RKO (cell line): ENCODE measurements around the gene TAMALIN.
A peak's percentile ranks its signal among the peaks of the same experiment; 100 is the strongest.

Experiments used
- DNase-seq: peaks from one replicate; pipeline ENCODE4 v3.0.0-alpha.2; 2016; ENCODE audit warnings: low spot score

The TAMALIN gene

DNA sequence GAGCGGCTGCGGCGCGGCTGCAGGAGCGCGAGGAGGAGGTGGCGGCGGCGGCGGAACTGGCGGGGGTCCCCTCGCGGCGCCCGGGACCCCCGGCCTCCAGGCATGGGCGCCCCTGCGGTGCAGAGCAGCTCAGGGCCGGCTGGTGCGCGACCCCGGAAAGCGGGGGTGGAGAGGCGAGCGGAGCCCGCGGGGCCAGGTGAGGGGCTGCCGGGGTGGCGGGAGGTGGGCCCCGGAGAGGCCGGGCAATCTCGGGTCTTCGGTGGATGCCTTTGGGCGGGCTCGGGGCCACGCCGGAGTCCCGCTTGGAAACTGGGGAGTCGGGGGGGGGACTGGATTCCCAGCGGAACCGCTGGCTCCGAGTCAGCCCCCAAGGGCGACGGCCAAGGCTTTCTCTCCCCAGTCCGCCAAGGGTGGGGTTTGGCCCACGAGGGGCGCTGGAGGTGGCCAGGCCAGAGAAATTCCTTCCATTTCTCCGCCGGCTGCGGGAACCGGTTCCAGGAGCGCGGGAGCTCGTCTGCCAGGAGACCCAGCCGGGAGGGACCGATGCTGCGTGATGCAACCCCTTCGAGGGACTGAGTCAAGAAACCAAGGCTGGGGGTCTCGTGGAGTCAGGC, 30.6 kb downstream of the TAMALIN start:
- DNase-seq, result no peak

DNA sequence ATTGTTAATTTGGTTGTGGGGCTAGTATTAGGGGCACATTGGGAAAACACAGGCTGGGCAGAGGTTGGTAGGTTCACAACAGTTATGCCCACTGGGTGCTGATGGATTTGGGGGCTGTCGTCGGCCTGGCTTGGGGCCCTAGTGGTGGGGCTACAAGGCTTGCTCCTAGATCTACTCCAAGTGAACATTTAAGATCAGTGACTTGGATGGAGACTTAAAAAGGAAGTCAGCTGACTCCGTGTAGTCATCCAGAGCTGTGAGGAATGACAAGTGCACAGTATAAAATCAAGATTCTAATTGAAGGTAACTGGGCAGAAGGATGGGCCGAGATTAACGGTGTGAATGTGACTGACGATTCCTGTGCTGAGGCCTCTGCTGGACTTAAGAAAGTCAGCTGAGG, 31.7 kb downstream of the TAMALIN start:
- peak; percentile 49 for DNase-seq

DNA sequence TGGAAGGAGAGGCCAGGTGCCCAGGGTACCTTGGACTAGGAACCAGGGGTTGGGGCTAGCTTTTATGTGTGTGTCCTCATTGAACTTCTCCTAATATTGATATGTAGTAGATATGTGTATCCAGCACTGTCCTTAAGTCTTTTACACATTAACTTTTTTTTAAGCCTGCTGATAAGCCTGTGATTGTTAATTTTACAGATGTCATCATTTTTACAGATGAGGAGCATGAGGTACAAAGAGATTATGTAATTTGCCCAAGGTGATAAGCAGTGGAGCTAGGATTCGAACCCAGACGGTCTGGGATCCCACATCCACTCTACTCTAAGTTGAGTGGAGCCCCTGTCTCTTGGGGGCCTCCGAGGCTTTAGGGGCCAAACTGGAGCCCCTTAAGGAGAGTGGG, 34.3 kb downstream of the TAMALIN start:
- DNase-seq, result no peak

DNA sequence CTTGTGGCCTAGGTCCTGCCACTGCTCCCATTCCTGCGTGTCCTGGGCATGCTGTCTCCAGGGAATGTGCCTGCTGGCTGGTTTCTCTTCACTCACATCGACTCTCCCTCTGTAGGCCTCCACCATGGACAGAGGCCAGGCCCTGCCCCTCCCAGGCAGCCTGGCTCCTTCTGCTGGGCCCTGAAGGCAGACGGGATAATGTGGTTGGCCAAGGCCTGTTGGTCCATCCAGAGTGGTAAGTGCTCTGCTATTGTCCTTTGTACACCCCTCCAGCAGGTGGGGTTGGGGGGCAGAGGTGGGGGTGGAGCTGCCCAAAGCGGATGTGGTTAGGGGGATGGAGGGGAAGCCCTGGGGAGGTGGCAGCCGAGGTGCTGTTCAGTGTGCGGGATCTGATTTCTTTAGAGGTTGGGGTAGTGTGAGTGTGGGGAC, 35.0 kb downstream of the TAMALIN start:
- DNase-seq, result no peak

DNA sequence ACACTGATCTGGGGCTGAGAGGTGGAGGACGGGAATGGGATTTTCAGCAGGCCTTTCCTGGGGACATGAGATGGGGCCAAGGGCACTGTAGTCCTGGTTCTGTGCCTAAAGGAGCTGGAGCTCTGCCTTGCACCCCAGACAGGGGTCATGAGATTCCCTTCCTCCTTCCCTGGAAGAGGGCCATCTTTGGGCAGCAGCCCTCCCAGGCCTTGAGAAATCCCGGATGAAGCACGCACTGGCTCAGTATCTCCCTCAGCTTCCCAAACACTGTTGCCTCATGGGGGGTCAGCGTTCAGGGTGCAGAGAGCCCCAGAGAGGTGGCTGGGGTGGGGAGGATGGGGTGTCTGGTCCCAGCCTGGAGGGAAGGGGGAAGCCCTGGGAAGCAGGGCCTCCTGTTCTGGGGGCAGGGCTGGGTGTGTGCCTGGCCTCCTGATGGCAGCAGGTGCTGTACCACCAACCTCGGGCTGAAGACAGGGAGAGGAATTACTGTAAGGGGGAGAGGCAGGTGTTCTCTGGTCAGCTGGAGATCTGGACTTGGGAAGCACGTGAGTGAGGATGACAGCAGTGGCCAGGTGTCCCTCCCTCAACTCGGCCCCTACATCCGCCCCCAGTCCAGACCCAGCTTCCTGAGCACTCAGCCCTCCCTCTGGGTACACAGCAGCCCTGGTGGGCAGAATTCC, 36.1 kb downstream of the TAMALIN start:
- no peak for DNase-seq

DNA sequence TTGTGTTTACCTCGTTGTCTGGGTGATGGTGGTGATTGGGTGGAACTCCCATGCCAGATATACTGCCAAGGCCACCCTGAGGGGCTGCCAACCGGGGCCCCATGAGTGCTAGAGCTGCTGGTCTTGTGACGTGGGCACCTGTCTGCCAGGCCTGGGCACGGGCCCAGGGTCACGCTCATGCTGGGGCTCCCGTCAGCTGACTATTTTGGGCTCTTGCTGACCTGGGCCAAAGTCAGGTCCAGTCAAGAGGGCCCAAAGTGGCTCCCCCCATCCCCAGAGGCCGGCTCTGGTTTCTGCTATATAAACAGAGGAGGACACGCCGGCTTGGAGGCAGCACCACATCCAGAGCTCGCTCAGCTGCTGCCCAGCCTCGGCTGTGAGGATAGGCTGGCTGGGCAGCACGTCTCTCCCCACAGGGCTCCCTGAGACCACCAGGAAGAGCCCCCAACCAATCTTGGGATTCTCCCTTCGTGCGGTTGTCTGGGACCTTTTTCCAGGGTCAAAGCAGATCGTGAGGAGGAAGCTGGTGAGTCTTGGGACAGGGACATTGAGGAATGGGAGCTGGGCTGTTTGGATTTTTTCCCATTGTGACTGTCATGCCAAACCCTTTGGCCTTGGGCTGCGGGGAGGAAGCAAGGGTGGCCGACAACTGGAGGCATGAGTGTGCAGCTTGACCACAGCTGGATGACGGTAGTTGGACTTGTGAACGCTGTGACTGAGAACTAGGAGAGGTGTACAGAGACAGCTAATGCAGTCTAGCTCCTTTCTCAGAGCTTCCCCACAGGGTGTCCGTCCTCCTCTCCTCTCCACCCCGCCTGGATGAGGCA, 36.9 kb downstream of the TAMALIN start:
- DNase-seq, result no peak

DNA sequence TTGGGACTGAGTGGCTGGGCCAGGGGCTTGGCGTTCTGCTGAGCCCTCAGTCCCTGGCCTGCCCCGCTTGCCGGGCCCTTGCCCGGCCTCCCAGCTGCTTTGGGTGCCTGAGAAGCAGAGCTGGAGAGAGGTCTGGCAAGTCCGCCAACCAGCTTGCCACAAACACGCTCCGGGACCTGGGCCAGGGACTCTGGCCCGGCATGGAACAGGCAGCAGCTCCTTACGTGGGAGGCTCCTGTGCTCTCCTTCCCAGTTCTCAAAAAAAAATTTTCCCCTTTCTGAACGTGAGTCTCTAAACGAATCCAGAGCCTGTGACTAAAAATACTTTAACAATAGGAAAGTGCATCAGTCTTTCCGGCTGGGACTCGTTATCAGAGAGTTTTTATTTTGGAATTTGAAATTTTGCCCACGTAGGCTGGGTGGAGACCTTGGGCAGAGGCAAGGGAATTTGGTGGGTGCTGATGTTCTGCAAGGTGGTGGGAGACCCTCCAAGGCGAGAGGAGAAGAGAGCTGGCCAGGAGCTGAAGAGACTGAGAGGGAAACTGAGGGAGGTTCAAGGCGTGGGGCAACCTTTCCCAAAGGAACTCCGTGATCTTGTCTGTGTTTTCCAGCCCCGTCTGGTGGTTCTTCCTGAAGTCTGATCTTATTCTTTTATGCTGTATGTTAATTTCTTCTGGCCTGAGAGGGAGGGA, 37.7 kb downstream of the TAMALIN start:
- no peak for DNase-seq

DNA sequence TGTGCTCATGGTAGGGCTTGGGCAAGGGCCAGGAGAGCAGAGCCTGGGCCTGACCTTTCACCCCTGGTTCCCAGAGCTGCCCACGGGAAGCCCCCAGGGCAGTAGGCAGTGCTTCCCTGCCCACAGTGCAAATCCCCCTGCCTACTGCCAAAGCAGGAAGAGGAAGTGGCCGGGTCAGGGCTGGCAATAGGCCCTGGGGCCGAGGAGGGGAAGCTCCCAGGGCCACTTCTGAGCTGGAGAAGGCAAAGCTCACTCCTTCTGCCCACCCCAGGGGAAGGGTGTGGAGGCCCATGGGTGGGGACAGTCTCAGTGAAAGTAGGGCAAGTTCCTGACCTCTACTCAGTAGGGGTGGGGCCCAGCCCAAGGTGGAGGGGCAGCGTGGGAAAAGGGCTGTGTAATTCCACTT, 39.1 kb downstream of the TAMALIN start:
- DNase-seq, result no peak

DNA sequence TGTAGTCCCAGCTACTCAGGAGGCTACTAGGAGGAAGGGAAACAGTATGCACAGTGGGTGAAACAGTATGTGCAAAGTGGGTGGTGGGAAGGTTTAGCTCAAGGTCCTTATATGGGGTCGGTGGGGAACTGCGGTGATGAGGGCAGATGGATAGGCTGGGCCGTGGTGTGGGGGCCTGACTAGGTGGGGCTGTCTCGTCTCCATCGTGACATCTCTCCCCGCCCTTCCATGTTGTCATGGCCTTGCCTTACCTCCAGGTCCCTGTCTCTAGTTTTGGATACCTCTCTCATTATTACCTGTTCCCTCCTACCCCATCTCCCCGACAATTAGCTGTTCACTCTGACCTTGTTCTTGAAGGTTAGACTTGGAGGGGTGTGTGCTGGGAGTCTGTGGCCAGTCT, 40.1 kb downstream of the TAMALIN start:
- no peak for DNase-seq

DNA sequence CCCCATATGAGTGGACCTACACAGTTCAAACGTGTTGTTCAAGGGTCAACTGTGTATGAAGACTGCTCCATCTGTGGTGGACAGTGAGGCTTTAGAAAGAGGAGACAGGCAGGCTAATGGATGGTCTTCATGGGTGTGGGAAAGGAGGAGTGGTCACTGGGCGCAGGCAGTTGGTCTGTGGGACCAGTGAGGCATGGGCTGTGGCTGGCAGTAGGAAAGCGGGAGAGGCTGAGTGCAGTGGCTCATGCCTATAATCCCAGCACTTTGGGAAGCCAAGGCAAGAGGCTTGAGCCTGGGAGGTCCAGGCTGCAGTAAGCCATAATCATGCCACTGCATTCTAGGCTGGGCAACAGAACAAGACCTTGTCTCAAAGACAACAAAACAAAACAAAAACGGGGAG, 42.5 kb downstream of the TAMALIN start:
- no peak for DNase-seq

DNA sequence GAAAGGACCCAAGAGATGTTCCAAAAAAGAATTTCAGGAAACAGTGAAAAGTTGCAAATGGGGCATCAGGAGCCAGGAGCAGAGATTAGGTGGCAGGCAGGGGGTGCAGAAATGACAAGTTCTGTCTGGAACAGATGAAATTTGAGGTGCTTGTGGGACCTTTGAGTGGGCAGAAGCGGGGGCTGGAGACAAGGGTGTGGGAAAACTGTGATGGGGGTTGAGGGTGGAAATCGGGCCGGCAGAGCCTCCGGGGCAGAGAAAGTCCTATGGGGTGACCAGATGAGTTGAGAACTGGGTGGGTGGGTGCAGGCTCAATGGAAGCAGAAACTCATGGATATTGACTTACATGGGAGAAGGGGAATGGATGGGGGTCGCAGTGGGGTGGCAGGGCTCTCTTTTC, 42.9 kb downstream of the TAMALIN start:
- no peak for DNase-seq

DNA sequence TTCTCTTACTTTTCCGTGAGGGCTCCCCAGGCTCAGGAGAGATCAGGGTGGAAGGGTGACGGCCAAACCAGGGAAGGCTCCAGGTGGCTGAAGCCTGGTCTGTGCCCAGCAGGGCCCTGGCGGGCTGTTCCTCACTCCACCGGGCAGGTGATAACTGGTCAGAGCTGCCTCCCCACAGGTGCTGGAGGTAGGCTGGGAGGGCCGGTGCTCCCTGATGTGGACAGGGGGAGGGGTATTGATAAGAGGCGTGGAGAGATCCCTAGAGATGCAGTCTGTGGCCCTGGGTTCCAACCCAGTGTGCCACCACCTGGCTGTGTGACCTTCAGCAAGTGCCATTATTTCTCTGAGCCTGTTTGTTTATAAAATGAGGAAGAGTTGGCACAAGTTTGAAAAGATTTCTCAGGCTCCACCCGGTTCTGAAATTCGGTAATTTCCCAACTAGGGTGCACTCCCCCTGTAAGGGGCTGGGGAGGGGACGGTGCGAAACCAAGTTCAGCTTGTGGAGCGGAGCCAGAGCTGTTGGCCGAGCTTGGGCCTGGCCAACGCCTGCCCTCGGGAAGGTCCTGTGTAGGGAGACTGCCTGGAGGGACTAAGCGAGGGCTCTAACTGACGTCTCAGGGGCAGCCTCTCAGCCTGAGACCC, 43.5 kb downstream of the TAMALIN start:
- no peak for DNase-seq

DNA sequence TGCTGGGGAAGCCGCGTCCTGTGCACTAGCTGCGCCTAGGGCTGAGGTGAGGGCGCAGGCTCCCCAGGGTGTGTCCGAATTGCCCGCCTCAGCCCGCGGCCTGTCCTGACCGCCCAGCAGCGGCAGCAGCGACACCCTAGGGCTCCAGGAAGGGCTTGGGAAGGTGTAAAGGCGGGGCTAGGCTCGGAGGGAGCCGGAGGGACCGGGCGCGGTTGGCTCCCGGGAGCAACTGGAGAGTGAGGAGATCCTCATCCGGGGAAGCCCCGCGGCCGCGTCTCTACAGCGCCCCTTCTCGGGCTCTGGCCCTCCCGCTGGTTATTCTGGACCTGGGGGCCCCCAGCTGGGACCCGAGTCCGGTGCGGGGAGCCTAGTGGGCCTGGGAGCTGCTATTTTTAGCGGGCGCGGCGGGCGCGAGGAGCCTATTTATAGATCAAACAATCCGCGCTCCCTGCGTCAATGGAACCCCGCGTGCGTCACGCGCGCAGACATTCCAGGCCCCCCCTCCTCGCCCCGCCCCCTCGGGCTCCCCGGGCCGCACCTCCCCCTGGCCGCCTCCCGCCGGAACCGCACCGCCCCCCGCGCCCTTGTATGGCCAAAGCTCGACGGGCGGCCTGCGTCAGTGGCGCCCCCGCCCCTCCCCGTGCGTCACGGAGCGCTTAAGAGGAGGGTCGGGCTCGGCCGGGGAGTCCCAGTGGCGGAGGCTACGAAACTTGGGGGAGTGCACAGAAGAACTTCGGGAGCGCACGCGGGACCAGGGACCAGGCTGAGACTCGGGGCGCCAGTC, 44.2 kb downstream of the TAMALIN start, which contains the start of gene NR4A1:
Gene NR4A1 (plus strand): TSS at position 685 of the 784 bp plus-strand sequence. CDS start 2,887 bp downstream, outside the sequence.
- peak; percentile 93 for DNase-seq

DNA sequence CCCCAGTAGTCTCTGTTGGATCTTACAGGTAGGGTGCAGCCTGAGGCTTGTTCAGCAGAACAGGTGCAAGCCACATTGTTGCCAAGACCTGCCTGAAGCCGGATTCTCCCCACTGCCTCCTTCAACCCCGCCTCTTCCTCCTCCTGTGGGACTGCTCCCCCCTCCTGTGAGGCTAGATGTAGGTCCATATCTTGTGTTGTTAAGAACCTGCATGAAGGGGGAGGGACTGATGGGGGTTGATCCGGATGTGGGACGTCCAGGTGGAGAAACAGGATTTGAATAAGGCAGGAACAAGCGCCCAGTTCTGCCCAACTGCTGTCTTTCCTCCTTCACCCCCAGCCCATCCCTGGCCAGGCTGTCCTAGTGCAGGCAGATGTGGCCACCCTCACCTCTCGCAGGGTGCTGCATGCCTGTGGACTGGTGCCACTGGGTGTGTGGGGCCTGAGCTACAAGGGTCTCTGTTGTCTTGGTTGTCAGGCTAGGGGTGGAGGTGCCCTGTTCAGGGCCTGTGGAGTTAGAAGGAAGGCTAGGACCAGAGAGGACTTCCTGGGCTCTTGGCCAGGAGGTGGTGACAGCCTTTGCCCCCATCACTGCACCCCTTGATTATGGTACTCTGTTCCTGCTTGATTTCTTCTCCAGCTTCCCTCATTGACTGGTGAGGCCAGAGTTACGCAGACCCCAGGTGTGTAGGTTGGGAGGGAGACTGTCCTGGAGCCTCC, 45.9 kb downstream of the TAMALIN start:
- no peak for DNase-seq

DNA sequence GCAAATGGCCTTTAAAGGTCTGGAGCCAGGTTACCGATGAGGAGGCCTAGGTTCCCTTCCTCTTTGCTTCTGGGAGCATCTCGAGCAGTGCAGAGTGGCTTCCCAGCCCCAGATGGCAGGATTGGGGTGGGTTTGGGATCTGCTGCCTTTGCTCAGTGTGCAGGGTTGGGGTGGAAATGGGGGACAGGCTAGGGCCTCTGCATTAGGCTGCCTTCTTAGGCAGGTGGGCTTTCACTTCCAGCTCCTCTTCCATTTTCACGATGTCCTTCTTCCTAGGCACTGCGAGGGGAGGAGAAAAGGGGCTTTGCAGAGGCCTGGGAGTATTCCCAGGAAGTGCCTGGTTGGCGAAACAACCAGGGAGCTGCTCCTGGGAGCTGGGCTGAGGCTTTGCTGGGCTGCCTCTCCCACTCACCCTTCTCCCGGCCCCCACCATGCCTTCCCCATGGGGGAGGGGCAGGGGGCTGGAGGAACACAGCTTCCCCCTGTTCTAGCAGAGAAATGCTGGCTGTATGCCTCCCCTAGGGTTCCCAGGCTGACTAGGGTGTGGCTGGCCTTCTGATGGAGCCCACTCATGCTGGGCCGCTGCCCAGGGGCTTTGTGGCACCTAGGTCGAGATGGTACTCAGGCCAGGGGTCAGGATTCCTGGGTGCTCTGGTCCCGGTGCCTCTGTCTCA, 46.9 kb downstream of the TAMALIN start:
- no peak for DNase-seq

DNA sequence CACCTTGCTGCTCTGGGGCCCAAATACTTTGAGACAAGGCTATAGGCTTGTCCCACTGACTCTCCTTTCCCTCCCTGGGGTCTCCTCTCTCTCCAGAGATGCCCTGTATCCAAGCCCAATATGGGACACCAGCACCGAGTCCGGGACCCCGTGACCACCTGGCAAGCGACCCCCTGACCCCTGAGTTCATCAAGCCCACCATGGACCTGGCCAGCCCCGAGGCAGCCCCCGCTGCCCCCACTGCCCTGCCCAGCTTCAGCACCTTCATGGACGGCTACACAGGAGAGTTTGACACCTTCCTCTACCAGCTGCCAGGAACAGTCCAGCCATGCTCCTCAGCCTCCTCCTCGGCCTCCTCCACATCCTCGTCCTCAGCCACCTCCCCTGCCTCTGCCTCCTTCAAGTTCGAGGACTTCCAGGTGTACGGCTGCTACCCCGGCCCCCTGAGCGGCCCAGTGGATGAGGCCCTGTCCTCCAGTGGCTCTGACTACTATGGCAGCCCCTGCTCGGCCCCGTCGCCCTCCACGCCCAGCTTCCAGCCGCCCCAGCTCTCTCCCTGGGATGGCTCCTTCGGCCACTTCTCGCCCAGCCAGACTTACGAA, 47.6 kb downstream of the TAMALIN start:
- no peak for DNase-seq

DNA sequence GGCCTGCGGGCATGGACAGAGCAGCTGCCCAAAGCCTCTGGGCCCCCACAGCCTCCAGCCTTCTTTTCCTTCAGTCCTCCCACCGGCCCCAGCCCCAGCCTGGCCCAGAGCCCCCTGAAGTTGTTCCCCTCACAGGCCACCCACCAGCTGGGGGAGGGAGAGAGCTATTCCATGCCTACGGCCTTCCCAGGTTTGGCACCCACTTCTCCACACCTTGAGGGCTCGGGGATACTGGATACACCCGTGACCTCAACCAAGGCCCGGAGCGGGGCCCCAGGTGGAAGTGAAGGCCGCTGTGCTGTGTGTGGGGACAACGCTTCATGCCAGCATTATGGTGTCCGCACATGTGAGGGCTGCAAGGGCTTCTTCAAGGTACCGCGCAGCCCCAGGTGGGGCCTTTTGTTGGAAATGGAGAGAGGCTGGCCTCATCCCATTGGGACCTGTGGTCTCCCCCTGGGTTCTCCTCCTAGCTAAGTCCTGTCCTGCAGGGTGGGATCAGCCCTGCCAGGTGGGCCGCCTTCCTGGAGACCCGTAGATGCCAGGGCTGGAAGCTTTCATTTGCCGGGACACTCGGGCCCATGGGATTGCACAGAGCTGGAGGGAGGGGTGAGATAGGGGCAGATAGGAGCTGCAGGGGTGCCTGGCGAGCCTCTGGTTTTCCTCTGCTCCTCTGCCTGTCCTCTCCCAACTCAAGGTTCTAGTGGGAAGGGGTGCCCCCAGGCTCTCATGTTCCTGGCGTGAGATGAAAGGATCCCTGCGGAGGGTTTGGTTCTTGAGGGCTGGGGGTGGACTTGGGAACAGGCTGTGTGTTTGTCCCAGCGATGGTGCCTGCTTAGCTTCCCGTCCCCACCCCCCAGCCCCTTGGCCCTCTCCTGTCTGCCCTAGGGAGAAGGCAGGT, 48.3 kb downstream of the TAMALIN start:
- DNase-seq, result no peak
